Measurements from ENCODE around the gene FASTK.
"Not testable (repeated sequence)": the region's sequence is repeated elsewhere in the genome, so short reads cannot be mapped to it uniquely, and the experiment has no call there.

Gene FASTK

GRCh38 chr7:151032936-151033863 lies 47.4 kb downstream of the FASTK start:
- TF ChIP-seq CTCF (IDR thresholded peaks at IDR 0.05; ENCODE audit: low read depth, low read length): no peak
- H3K4me3 ChIP-seq (ENCODE audit: low read depth, low read length): no peak overlapping the region

- no peak overlapping the region for H3K4me3 ChIP-seq (ENCODE audit: low read depth, low read length)
- TF ChIP-seq CTCF (IDR thresholded peaks at IDR 0.05; ENCODE audit: low read depth, low read length): no peak
These were observed 49.6 kb downstream of the FASTK start for GRCh38 chr7:151031011-151031410.

GRCh38 chr7:151028948-151029501 lies 51.6 kb downstream of the FASTK start:
- peak overlapping the region; percentile 90 for H3K4me3 ChIP-seq (ENCODE audit: low read depth, low read length)
- TF ChIP-seq CTCF (IDR thresholded peaks at IDR 0.05; ENCODE audit: low read depth, low read length): no peak

- H3K4me3 ChIP-seq (ENCODE audit: low read depth, low read length): peak within 1 kb of the TSS; percentile 90
- TF ChIP-seq CTCF (IDR thresholded peaks at IDR 0.05; ENCODE audit: low read depth, low read length): peak; percentile 22
These were observed 52.3 kb downstream of the FASTK start, which contains the start of gene ABCB8 for GRCh38 chr7:151028131-151028947. ABCB8 (plus strand) TSS chr7:151028450; CDS start chr7:151028516, 66 bp downstream.

- peak overlapping the region; percentile 90 for H3K4me3 ChIP-seq (ENCODE audit: low read depth, low read length)
These were observed 52.9 kb downstream of the FASTK start for GRCh38 chr7:151027728-151028130.

GRCh38 chr7:151026771-151027727 lies 53.6 kb downstream of the FASTK start:
- H3K4me3 ChIP-seq (ENCODE audit: low read depth, low read length): not testable (repeated sequence)

All from WI38 (cell line).